H1 (cell line): Measurements from ENCODE around the gene BBIP1. TPM values are rescaled to one million over a fixed set of nuclear protein-coding genes. Genes with fewer than 3 reads are reported as not detected.

Experiments
- CTCF ChIA-PET: fragments of 300-600 bp; sonication (Branson Sonifier 250); formaldehyde crosslinking; loops from one replicate; lab custom pipeline; 2021; ENCODE audit not compliant: partially characterized antibody; lab: Charles Lee
- POLR2A ChIA-PET: fragments of 300-600 bp; sonication (Branson Sonifier 250); formaldehyde crosslinking; loops from one replicate; lab custom pipeline; 2021; ENCODE audit warnings: inconsistent platforms; ENCODE audit not compliant: partially characterized antibody; lab: Charles Lee
- DNase-seq, 2 experiments: peaks; one replicate each; pipeline versions ENCODE4 v3.0.0 to v3.0.0-alpha.2; 2010 to 2022; ENCODE audit warnings: low spot score in 2 of 2, low read depth in 1 of 2, mixed read lengths in 1 of 2
- FAIRE-seq: peaks from 2 replicates; lab custom pipeline; 2011; peaks lifted over from hg19 to GRCh38; lab: Jason Lieb, UNC
- H2AFZ ChIP-seq: 2 replicates; pipeline ENCODE4 v1.8.1; 2012; ENCODE audit warnings: low read length, inconsistent platforms
- H2AK5ac ChIP-seq: 2 replicates; pipeline ENCODE4 v1.6.1; 2013; ENCODE audit warnings: low read depth, low read length
- H2BK120ac ChIP-seq: replicated peaks from 2 replicates; pipeline ENCODE3; 2013; ENCODE audit warnings: low read depth, low read length, inconsistent platforms
- H2BK12ac ChIP-seq: 2 replicates; pipeline ENCODE4 v1.6.1; 2013; ENCODE audit warnings: low read depth, low read length
- H2BK15ac ChIP-seq: 2 replicates; pipeline ENCODE4 v1.6.1; 2013; ENCODE audit warnings: low read length
- H2BK20ac ChIP-seq: 2 replicates; pipeline ENCODE4 v1.6.1; 2013; ENCODE audit warnings: low read length
- H2BK5ac ChIP-seq: 2 replicates; pipeline ENCODE4 v1.6.1; 2013; ENCODE audit warnings: low read depth, low read length
- H3K14ac ChIP-seq: 2 replicates; pipeline ENCODE4 v1.6.1; 2013; ENCODE audit warnings: inconsistent platforms; ENCODE audit not compliant: insufficient read length
- H3K18ac ChIP-seq: 2 replicates; pipeline ENCODE4 v1.6.1; 2013; ENCODE audit warnings: low read length; ENCODE audit errors: extremely low read depth
- H3K23ac ChIP-seq: 2 replicates; pipeline ENCODE4 v1.6.1; 2013; ENCODE audit warnings: inconsistent platforms; ENCODE audit not compliant: insufficient read length
- H3K23me2 ChIP-seq: 2 replicates; pipeline ENCODE4 v1.6.1; 2013; ENCODE audit warnings: low read depth, low read length
- H3K27ac ChIP-seq: 2 replicates; pipeline ENCODE4 v1.6.1; 2011; ENCODE audit warnings: low read depth, low read length, inconsistent platforms
- H3K27me3 ChIP-seq, 4 experiments: replicated peaks in 1 of 4; 1 replicate in 1 of 4; 2 replicates in 3 of 4; pipeline versions ENCODE4 v1.6.1 to v1.8.1; 2011 to 2013; ENCODE audit warnings: low read length in 3 of 4, mild to moderate bottlenecking in 3 of 4, inconsistent platforms in 2 of 4, mixed read lengths in 2 of 4, moderate library complexity in 1 of 4; ENCODE audit not compliant: control insufficient read depth in 3 of 4, insufficient read depth in 3 of 4; ENCODE audit errors: extremely low read depth in 1 of 4
- H3K36me3 ChIP-seq, 4 experiments: 2 replicates each; pipeline versions ENCODE4 v1.6.1 to v1.8.1; 2011 to 2013; ENCODE audit warnings: mild to moderate bottlenecking in 4 of 4, low read length in 3 of 4, moderate library complexity in 2 of 4, control low read depth in 1 of 4, inconsistent platforms in 1 of 4; ENCODE audit not compliant: insufficient read depth in 4 of 4, control insufficient read depth in 2 of 4
- H3K4ac ChIP-seq: replicated peaks from 2 replicates; pipeline ENCODE3; 2013; ENCODE audit warnings: low read length, low read depth, mixed read lengths, inconsistent platforms; ENCODE audit not compliant: insufficient read length
- H3K4me1 ChIP-seq, 4 experiments: replicated peaks in 1 of 4; 1 replicate in 1 of 4; 2 replicates in 3 of 4; pipeline versions ENCODE4 v1.6.1 to v1.8.1; 2011 to 2013; ENCODE audit warnings: low read length in 3 of 4, inconsistent platforms in 2 of 4, mixed read lengths in 1 of 4; ENCODE audit not compliant: insufficient read depth in 4 of 4, control insufficient read depth in 3 of 4
- H3K4me2 ChIP-seq, 2 experiments: 2 replicates each; pipeline versions ENCODE4 v1.6.1 to v1.8.1; 2011 to 2013; ENCODE audit warnings: low read depth in 2 of 2, low read length in 2 of 2, control low read depth in 1 of 2, inconsistent platforms in 1 of 2, mild to moderate bottlenecking in 1 of 2; ENCODE audit not compliant: insufficient read depth in 1 of 2
- H3K4me3 ChIP-seq, 4 experiments: fragments of 200-600, 300-600 bp in 1 of 4; sonication (generic), shearing (Covaris generic), sonication (Bioruptor Twin) in 1 of 4; 2 replicates each; pipeline versions ENCODE4 v1.5.1 to v1.8.1; 2011 to 2016; ENCODE audit warnings: low read length in 4 of 4, low read depth in 3 of 4, control low read depth in 2 of 4, inconsistent platforms in 2 of 4, mild to moderate bottlenecking in 2 of 4, mixed read lengths in 1 of 4, moderate library complexity in 1 of 4; ENCODE audit not compliant: insufficient read depth in 2 of 4; ENCODE audit errors: extremely low read depth in 1 of 4
- H3K56ac ChIP-seq: replicated peaks from 2 replicates; pipeline ENCODE3; 2013; ENCODE audit warnings: low read depth, mild to moderate bottlenecking, mixed read lengths, low read length, inconsistent platforms; ENCODE audit not compliant: insufficient read length
- H3K79me1 ChIP-seq: 2 replicates; pipeline ENCODE4 v1.6.1; 2013; ENCODE audit warnings: low read depth, low read length, control low read depth
- H3K79me2 ChIP-seq, 2 experiments: 2 replicates each; pipeline versions ENCODE4 v1.6.1 to v1.8.1; 2012 to 2013; ENCODE audit warnings: low read length in 2 of 2, mild to moderate bottlenecking in 2 of 2, inconsistent platforms in 1 of 2; ENCODE audit not compliant: insufficient read depth in 2 of 2, control insufficient read depth in 1 of 2
- H3K9ac ChIP-seq, 4 experiments: replicated peaks in 1 of 4; 1 replicate in 1 of 4; 2 replicates in 3 of 4; pipeline versions ENCODE4 v1.6.1 to v1.8.1; 2011 to 2013; ENCODE audit warnings: low read depth in 3 of 4, low read length in 3 of 4, control low read depth in 2 of 4, mild to moderate bottlenecking in 2 of 4, moderate library complexity in 2 of 4, inconsistent platforms in 1 of 4; ENCODE audit errors: extremely low read depth in 1 of 4
- H3K9me3 ChIP-seq, 2 experiments: 2 replicates each; pipeline versions ENCODE4 v1.6.1 to v1.8.1; 2012 to 2013; ENCODE audit warnings: mild to moderate bottlenecking in 2 of 2, moderate library complexity in 2 of 2, control low read depth in 1 of 2, inconsistent platforms in 1 of 2, low read depth in 1 of 2, low read length in 1 of 2, mixed read lengths in 1 of 2; ENCODE audit not compliant: insufficient read depth in 2 of 2
- H4K20me1 ChIP-seq, 2 experiments: replicated peaks in 1 of 2; 2 replicates each; pipeline versions ENCODE3 to v1.8.1; 2011 to 2013; ENCODE audit warnings: inconsistent platforms in 2 of 2, low read length in 2 of 2, mild to moderate bottlenecking in 1 of 2; ENCODE audit not compliant: insufficient read depth in 2 of 2, control insufficient read depth in 1 of 2
- H4K5ac ChIP-seq: 2 replicates; pipeline ENCODE4 v1.6.1; 2013; ENCODE audit warnings: low read length, low read depth, mixed read lengths, inconsistent platforms; ENCODE audit not compliant: insufficient read length
- H4K8ac ChIP-seq: 2 replicates; pipeline ENCODE4 v1.8.0; 2013; ENCODE audit warnings: mild to moderate bottlenecking, moderate library complexity, low read length, inconsistent platforms; ENCODE audit not compliant: insufficient read depth; ENCODE audit errors: extremely low read depth
- H4K91ac ChIP-seq: replicated peaks from 2 replicates; pipeline ENCODE3; 2013; ENCODE audit warnings: low read length, mixed read lengths, inconsistent platforms; ENCODE audit not compliant: insufficient read length
- KDM5A ChIP-seq: fragments of 200-600 bp; IDR thresholded peaks from 2 replicates; pipeline ENCODE4 v1.7.1; 2012; ENCODE audit warnings: mild to moderate bottlenecking, low read length, inconsistent platforms, mixed read lengths
- SIN3A ChIP-seq, 2 experiments: IDR thresholded peaks in 1 of 2; conservative IDR thresholded peaks in 1 of 2; 2 replicates each; pipeline ENCODE4 v1.6.1; 2011 to 2012; ENCODE audit warnings: low read length in 2 of 2, improper control_type of control experiment in 1 of 2, low read depth in 1 of 2, mild to moderate bottlenecking in 1 of 2
- TAF7 ChIP-seq: optimal IDR thresholded peaks from 2 replicates; pipeline ENCODE3; 2011; ENCODE audit warnings: low read depth, mild to moderate bottlenecking, inconsistent platforms, low read length, moderate library complexity, borderline replicate concordance
- YY1 ChIP-seq: IDR thresholded peaks from 2 replicates; pipeline ENCODE4 v1.6.1; 2011; ENCODE audit warnings: low read depth, mild to moderate bottlenecking, low read length
- ZNF274 ChIP-seq: IDR thresholded peaks from 2 replicates; pipeline ENCODE4 v1.7.0; 2012; ENCODE audit warnings: low read length, borderline replicate concordance; ENCODE audit errors: extremely low read depth
- WGBS, 2 experiments: shearing (Covaris generic) in 1 of 2; methylation state at CpG; one replicate each; pipeline versions ENCODE4 v1.1.6 to v1.1.7; 2013 to 2015; ENCODE audit warnings: low lambda C conversion rate in 2 of 2, mixed read lengths in 2 of 2, inconsistent platforms in 1 of 2, low coverage in 1 of 2, missing lambda C conversion rate in 1 of 2; ENCODE audit not compliant: insufficient replicate concordance in 2 of 2, insufficient coverage in 1 of 2, insufficient read length in 1 of 2; ENCODE audit errors: extremely low coverage in 1 of 2, missing lambda C conversion rate in 1 of 2; 5-methylcytosine and 5-hydroxymethylcytosine counted together
- polyA plus RNA-seq, 7 experiments: library from polyadenylated mRNA; depleted of rRNA in 3 of 7; stranded (reverse) in 5 of 7; unstranded in 2 of 7; fragments of >200 nt in 5 of 7; fragments of 200-250 nt in 2 of 7; gene quantifications; 1 replicate in 5 of 7; 2 replicates in 1 of 7; 4 replicates in 1 of 7; pipeline versions ENCODE4 v1.2.1 to v1.2.3, GENCODE V29; 2011 to 2013; ENCODE audit warnings: missing spikeins in 2 of 7, mixed read lengths in 2 of 7
- total RNA-seq: library from RNA; stranded (reverse); fragmentation: NEBNext Ultra II Directional; extraction: Animal tissue kit (Norgen Biotek cat#: 25700); gene quantifications from 2 replicates; pipeline ENCODE4 v1.2.1, GENCODE V29; 2021

BBIP1 gene
- total and polyA plus RNA-seq, 2 of the 8 experiments (the other 6 are each of a cell fraction or from before 2014, with no cell fraction given): 8.8 to 19.6 TPM

DNA sequence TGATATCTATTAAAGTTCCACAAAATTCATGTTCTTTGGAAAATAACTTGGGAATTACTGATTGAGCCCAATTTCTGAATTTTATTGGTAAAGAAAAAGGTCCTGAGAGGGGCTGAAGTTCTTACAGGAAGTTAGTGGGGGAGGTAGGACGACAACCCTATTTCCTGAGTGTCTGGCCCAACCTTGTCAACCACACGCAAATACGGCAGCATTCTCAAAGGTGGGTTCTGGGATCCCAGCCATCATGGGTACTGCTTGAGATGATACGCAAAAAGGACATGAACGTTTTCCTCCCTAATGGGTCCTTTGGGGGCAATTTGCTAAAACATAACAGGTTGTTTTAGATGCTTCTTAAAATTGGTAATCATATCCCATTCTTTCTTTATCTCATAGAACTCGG lies 50.0 kb downstream of the BBIP1 start:
- H2BK15ac ChIP-seq: no peak overlapping the region
- CTCF ChIA-PET: no interaction called here
- FAIRE-seq: no peak

More for the DNA sequence above, 50.0 kb downstream of the BBIP1 start:
- 80% methylated on average over 6 of the region's 6 CpGs; no CpG with 5 or more reads in 1 of the 2 experiments for WGBS, 2 experiments
- Histone ChIP-seq H4K20me1 (no peaks in the 10 kb centered on the region), H3K79me2 (peaks cover 0 to 8% of the 10 kb centered on the region in 2 experiments; a peak in 2 of 4 replicates), H2BK12ac (no peak overlapping the region), H3K4me3 (no peak overlapping the region), H3K56ac (no peak overlapping the region), H4K91ac (no peak overlapping the region), H3K4ac (no peak overlapping the region), H4K5ac (no peak overlapping the region), H3K18ac (no peak overlapping the region), H2BK20ac (no peak overlapping the region), H3K4me1 (peaks cover 4 to 12% (median 8%) of the 10 kb centered on the region in 4 experiments), H2BK120ac (no peak overlapping the region), H3K23ac (no peak overlapping the region), H2AK5ac (no peak overlapping the region), H3K79me1 (no peaks in the 10 kb centered on the region), H3K14ac (no peak overlapping the region), H3K36me3 (no peaks in the 10 kb centered on the region; a peak in 1 of 8 replicates), H3K4me2 (no peak overlapping the region), H2BK5ac (no peak overlapping the region), H2AFZ (no peak overlapping the region), H3K27me3 (no peaks in the 10 kb centered on the region), H3K9me3 (no peaks in the 10 kb centered on the region), H3K27ac (no peak overlapping the region), H3K9ac (no peak overlapping the region), H4K8ac (no peak overlapping the region), H3K23me2 (peaks cover 2% of the 10 kb centered on the region; the same call in 1 of the 2 replicates)
- no peak for DNase-seq
- TF ChIP-seq ZNF274: no peak
- TF ChIP-seq KDM5A: no peak
- TF ChIP-seq YY1: no peak
- TF ChIP-seq TAF7: no peak
- TF ChIP-seq SIN3A (conservative IDR thresholded peaks at IDR 0.05 in 1 of 2, IDR thresholded peaks at IDR 0.05 in 1 of 2; ENCODE audit: low read depth in 1 of 2, low read length in 2 of 2): no peak
- POLR2A ChIA-PET: no interaction called here
